Peyer's patch (tissue), 4 donors: ENCODE results near the gene TNFAIP8. TPM values are rescaled to one million over a fixed set of nuclear protein-coding genes. Genes with fewer than 3 reads are reported as not detected.
"Not testable (repeated sequence)": the region's sequence is repeated elsewhere in the genome, so short reads cannot be mapped to it uniquely, and the experiment has no call there.

Experiments
- DNase-seq, 3 donors: peaks; one replicate each; pipeline ENCODE4 v3.0.0-alpha.2; 2017 to 2019
- H3K27ac ChIP-seq, 4 donors: fragments of 200-600 bp; sonication (generic); one replicate each; pipeline ENCODE4 v1.5.1; 2016 to 2019
- H3K27me3 ChIP-seq, 2 donors: fragments of 200-600 bp; sonication (generic); one replicate each; pipeline ENCODE4 v1.5.1; 2019
- H3K36me3 ChIP-seq, 3 donors: fragments of 200-600 bp; sonication (generic); one replicate each; pipeline ENCODE4 v1.5.1; 2016 to 2019
- H3K4me1 ChIP-seq, 4 donors: fragments of 200-600 bp; sonication (generic); one replicate each; pipeline ENCODE4 v1.5.1; 2016 to 2019
- H3K4me3 ChIP-seq, 4 donors: fragments of 200-600 bp; sonication (generic); 1 replicate in 3 of 4; 2 replicates in 1 of 4; pipeline ENCODE4 v1.5.1; 2016 to 2019; ENCODE audit warnings: mild to moderate bottlenecking in 1 of 4
- H3K9me3 ChIP-seq, 4 donors: fragments of 200-600 bp; sonication (generic); one replicate each; pipeline ENCODE4 v1.5.1; 2016 to 2019; ENCODE audit warnings: mild to moderate bottlenecking in 1 of 4
- CTCF ChIP-seq, 6 experiments: fragments of 450-650 bp in 4 of 6; fragments of 200-600 bp in 2 of 6; sonication (generic) in 1 of 6; IDR thresholded peaks; one replicate each; pipeline ENCODE4 v1.5.1; 2017 to 2019; ENCODE audit warnings: antibody characterized with exemption in 6 of 6, mild to moderate bottlenecking in 3 of 6, moderate library complexity in 1 of 6
- POLR2A ChIP-seq, 2 donors: fragments of 450-650 bp; IDR thresholded peaks; one replicate each; pipeline ENCODE4 v1.5.1; 2017; ENCODE audit warnings: antibody characterized with exemption in 2 of 2, mild to moderate bottlenecking in 2 of 2, moderate library complexity in 2 of 2
- small RNA-seq, 2 donors: library from RNA; depleted of rRNA; stranded (forward); fragments of <200 nt; gene quantifications; one replicate each; pipeline ENCODE3, GENCODE V24; 2016
- total RNA-seq, 4 donors: library from RNA; depleted of rRNA; stranded (reverse); fragments of >200 nt; gene quantifications; one replicate each; pipeline ENCODE4 v1.1.0, GENCODE V29; 2016

TNFAIP8 gene
- total RNA-seq, 4 donors from 2014 or later = 3.0 to 47.9 (median 10.2) TPM

- Histone ChIP-seq H3K9me3 (peaks cover 0 to 7% (median 0%) of the 10 kb centered on the region in 4 donors), H3K4me1 (peaks cover 0 to 7% (median 2%) of the 10 kb centered on the region in 4 donors), H3K4me3 (peak overlapping the region in 2 of 4 donors; percentile 37 to 43), H3K36me3 (no peaks in the 10 kb centered on the region), H3K27ac (peak overlapping the region in 2 of 4 donors; percentile 45 to 46), H3K27me3 (no peaks in the 10 kb centered on the region)
- TF ChIP-seq CTCF (IDR thresholded peaks at IDR 0.05) = peak in 1 of 6 experiments; percentile 4
- no peak for TF ChIP-seq POLR2A (IDR thresholded peaks at IDR 0.05)
- peak in 2 of 3 donors; percentile 57 to 71 for DNase-seq
Measured at GRCh38 chr5:119439140-119439631, 83.4 kb downstream of the TNFAIP8 start.

GRCh38 chr5:119439632-119440031 is 83.8 kb downstream of the TNFAIP8 start:
- not testable (repeated sequence) for H3K36me3 ChIP-seq

GRCh38 chr5:119444643-119445042 is 88.8 kb downstream of the TNFAIP8 start:
- not testable (repeated sequence) for H3K9me3 ChIP-seq

More at GRCh38 chr5:119439632-119440031, 83.8 kb downstream of the TNFAIP8 start:
- peak overlapping the region in 2 of 4 donors; percentile 37 to 43 for H3K4me3 ChIP-seq
- DNase-seq, H3K9me3 ChIP-seq, H3K27me3 ChIP-seq, H3K4me1 ChIP-seq: not testable (repeated sequence)
- peak overlapping the region in 1 of 4 donors; percentile 46 for H3K27ac ChIP-seq

GRCh38 chr5:119445544-119445943 is 89.7 kb downstream of the TNFAIP8 start:
- Histone ChIP-seq H3K9me3 (peaks cover 0 to 4% (median 0%) of the 10 kb centered on the region in 4 donors), H3K27ac (no peak overlapping the region), H3K36me3 (no peaks in the 10 kb centered on the region), H3K4me3 (no peak overlapping the region), H3K4me1 (no peaks in the 10 kb centered on the region), H3K27me3 (no peaks in the 10 kb centered on the region)
- no peak for DNase-seq
- TF ChIP-seq POLR2A (IDR thresholded peaks at IDR 0.05) (no peak), CTCF (IDR thresholded peaks at IDR 0.05) (no peak)

More at GRCh38 chr5:119444643-119445042, 88.8 kb downstream of the TNFAIP8 start:
- H3K27ac ChIP-seq, H3K36me3 ChIP-seq, DNase-seq, H3K4me1 ChIP-seq, H3K4me3 ChIP-seq, H3K27me3 ChIP-seq: not testable (repeated sequence)

Small RNAs within 50 kb of the gene (small RNA-seq; reads per million reads assigned to genes)
- gene RN7SL174P (0 reads per million in 2 donors), gene RNA5SP190 (0.06 to 0.13 reads per million in 2 donors)

Other genes with a start within 250 kb of the TNFAIP8 start
- gene HSD17B4, start 96.5 kb downstream of the TNFAIP8 start, total RNA-seq = 100 to 1,000 TPM; 159 to 288 (median 224) TPM